HepG2 (cell line): ENCODE data around the gene ARFGAP2. TPM values are rescaled to one million over a fixed set of nuclear protein-coding genes. Genes with fewer than 3 reads are reported as not detected.
A peak's percentile ranks its signal among the peaks of the same experiment; 100 is the strongest.

Experiments used
- ATF4 ChIP-seq, 2 experiments: fragments of 450-650 bp in 1 of 2; sonication (generic) in 1 of 2; formaldehyde crosslinking; IDR thresholded peaks; 2 replicates each; pipeline versions ENCODE4 v1.5.0 to v1.8.0; 2020 to 2022; ENCODE audit warnings: mild to moderate bottlenecking in 1 of 2, missing genetic modification reagents in 1 of 2
- CEBPG ChIP-seq: IDR thresholded peaks from 2 replicates; pipeline ENCODE4 v1.6.1; 2016
- FOXP1 ChIP-seq, 2 experiments: fragments of 450-650 bp in 1 of 2; IDR thresholded peaks; 2 replicates each; pipeline ENCODE4 v1.6.1; 2017 to 2018; ENCODE audit warnings: antibody characterized with exemption in 1 of 2
- GPBP1L1 ChIP-seq: sonication (generic); formaldehyde crosslinking; IDR thresholded peaks from 2 replicates; pipeline ENCODE4 v1.5.0; 2020; ENCODE audit warnings: mild to moderate bottlenecking, missing genetic modification reagents
- HMG20A ChIP-seq: IDR thresholded peaks from 2 replicates; pipeline ENCODE4 v1.6.1; 2016; ENCODE audit warnings: borderline replicate concordance
- HNRNPUL1 ChIP-seq: fragments of 200-400 bp; formaldehyde crosslinking; IDR thresholded peaks from 2 replicates; pipeline ENCODE4 v1.6.1; 2017; ENCODE audit warnings: low read depth, mild to moderate bottlenecking, low read length, moderate library complexity
- MED13 ChIP-seq: sonication (generic); formaldehyde crosslinking; IDR thresholded peaks from 2 replicates; pipeline ENCODE4 v1.5.0; 2020; ENCODE audit warnings: missing genetic modification reagents
- MED8 ChIP-seq: sonication (generic); formaldehyde crosslinking; IDR thresholded peaks from 2 replicates; pipeline ENCODE4 v1.8.1; 2023; ENCODE audit warnings: mild to moderate bottlenecking, missing genetic modification reagents; ENCODE audit not compliant: insufficient replicate concordance
- MYPOP ChIP-seq: sonication (generic); formaldehyde crosslinking; IDR thresholded peaks from 2 replicates; pipeline ENCODE4 v1.8.1; 2023; ENCODE audit warnings: mild to moderate bottlenecking, moderate library complexity, missing genetic modification reagents
- NAIF1 ChIP-seq: sonication (generic); formaldehyde crosslinking; IDR thresholded peaks from 2 replicates; pipeline ENCODE4 v1.5.0; 2020; ENCODE audit warnings: mild to moderate bottlenecking, missing genetic modification reagents, borderline replicate concordance
- PAX8 ChIP-seq: sonication (generic); formaldehyde crosslinking; IDR thresholded peaks from 2 replicates; pipeline ENCODE4 v1.8.0; 2022; ENCODE audit warnings: mild to moderate bottlenecking, missing genetic modification reagents, borderline replicate concordance
- PHF5A ChIP-seq: IDR thresholded peaks from one replicate; pipeline ENCODE4 v1.6.1; 2018; ENCODE audit warnings: low read depth, missing genetic modification reagents; ENCODE audit not compliant: unreplicated experiment
- TBL1XR1 ChIP-seq: fragments of 150-350 bp; IDR thresholded peaks from 2 replicates; pipeline ENCODE4 v1.6.1; 2014; ENCODE audit warnings: borderline replicate concordance, low read length; ENCODE audit not compliant: partially characterized antibody
- TBP ChIP-seq: sonication (generic); formaldehyde crosslinking; IDR thresholded peaks from 2 replicates; pipeline ENCODE4 v1.5.0; 2020; ENCODE audit warnings: missing genetic modification reagents
- ZFP41 ChIP-seq: sonication (generic); formaldehyde crosslinking; IDR thresholded peaks from 2 replicates; pipeline ENCODE4 v1.4.0; 2020; ENCODE audit warnings: mild to moderate bottlenecking, missing genetic modification reagents, borderline replicate concordance
- ZHX1 ChIP-seq: sonication (generic); formaldehyde crosslinking; IDR thresholded peaks from 2 replicates; pipeline ENCODE4 v1.8.1; 2022; ENCODE audit warnings: low read depth, mild to moderate bottlenecking, missing genetic modification reagents
- ZNF326 ChIP-seq: sonication (generic); formaldehyde crosslinking; IDR thresholded peaks from 2 replicates; pipeline ENCODE4 v1.4.0; 2020; ENCODE audit warnings: missing genetic modification reagents, borderline replicate concordance
- ZNF335 ChIP-seq: sonication (generic); formaldehyde crosslinking; IDR thresholded peaks from 2 replicates; pipeline ENCODE4 v1.4.0; 2020; ENCODE audit warnings: missing genetic modification reagents
- ZNF501 ChIP-seq: sonication (generic); formaldehyde crosslinking; IDR thresholded peaks from 2 replicates; pipeline ENCODE4 v1.5.1; 2020; ENCODE audit warnings: mild to moderate bottlenecking, moderate library complexity, missing genetic modification reagents
- ZNF547 ChIP-seq: sonication (generic); formaldehyde crosslinking; IDR thresholded peaks from 2 replicates; pipeline ENCODE4 v1.5.1; 2020; ENCODE audit warnings: mild to moderate bottlenecking, missing genetic modification reagents
- ZNF713 ChIP-seq: sonication (generic); formaldehyde crosslinking; IDR thresholded peaks from 2 replicates; pipeline ENCODE4 v1.4.0; 2020; ENCODE audit warnings: mild to moderate bottlenecking, missing genetic modification reagents
- ZNF773 ChIP-seq: sonication (generic); formaldehyde crosslinking; IDR thresholded peaks from 2 replicates; pipeline ENCODE4 v1.4.0; 2020; ENCODE audit warnings: missing genetic modification reagents, borderline replicate concordance
- ZNF792 ChIP-seq: IDR thresholded peaks from 2 replicates; pipeline ENCODE4 v1.6.1; 2016
- ZNF839 ChIP-seq: sonication (generic); formaldehyde crosslinking; IDR thresholded peaks from 2 replicates; pipeline ENCODE4 v1.4.0; 2020; ENCODE audit warnings: missing genetic modification reagents, mild to moderate bottlenecking, borderline replicate concordance
- polyA plus RNA-seq, 8 experiments: library from polyadenylated mRNA; depleted of rRNA in 3 of 8; stranded (reverse) in 7 of 8; unstranded in 1 of 8; fragments of >200 nt; fragmentation: Illumina TruSeq in 4 of 8; extraction: Trizol in 4 of 8; gene quantifications; 2 replicates each; pipeline versions ENCODE4 v1.2.1 to v1.2.3, GENCODE V29; 2011 to 2016; ENCODE audit warnings: low read depth in 4 of 8, missing spikeins in 1 of 8, mixed read lengths in 1 of 8; ENCODE audit not compliant: insufficient read depth in 1 of 8
- total RNA-seq, 5 experiments: library from RNA; depleted of rRNA; stranded (reverse); fragments of >200 nt; fragmentation: Illumina TruSeq; extraction: Trizol; gene quantifications; 2 replicates each; pipeline ENCODE4 v1.2.3, GENCODE V29; 2016; ENCODE audit warnings: low read depth in 1 of 5

ARFGAP2 gene
- total and polyA plus RNA-seq, 2 of the 13 experiments (the other 11 are each of a cell fraction or from before 2014, with no cell fraction given) = 32.3 to 75.3 TPM

GRCh38 chr11:47186700-47187695 is 10.3 kb upstream of the ARFGAP2 start (continued):
- peak; percentile 14; the same call in 1 of the 2 replicates for TF ChIP-seq ZNF501 (CRISPR knock-in tag)
- peak; percentile 23; the same call in 1 of the 2 replicates for TF ChIP-seq ZHX1
- no peak for TF ChIP-seq ZNF713 (CRISPR knock-in tag)
- no peak; the same call in 1 of the 2 replicates for TF ChIP-seq HMG20A (CRISPR knock-in tag)
- TF ChIP-seq ZNF792 (CRISPR knock-in tag) = no peak
- peak in 1 of 2 experiments; percentile 0; a peak in 1 of 4 replicates for TF ChIP-seq ATF4 (CRISPR knock-in tag; IDR thresholded peaks at IDR 0.05)
- TF ChIP-seq ZNF839 = no peak
- no peak for TF ChIP-seq ZNF547
- no peak for TF ChIP-seq CEBPG (CRISPR knock-in tag)
- TF ChIP-seq TBL1XR1 = no peak
- TF ChIP-seq ZFP41 (CRISPR knock-in tag) = no peak
- 0 out of 2 replicates have a peak, but pooled peaks have one; percentile 85 for TF ChIP-seq ZNF326
- peak; percentile 29; the same call in 1 of the 2 replicates for TF ChIP-seq MED13
- TF ChIP-seq NAIF1 (CRISPR knock-in tag) = no peak
- TF ChIP-seq HNRNPUL1 = no peak
- no peak for TF ChIP-seq FOXP1 (IDR thresholded peaks at IDR 0.05)
- TF ChIP-seq FOXP1 (CRISPR knock-in tag; IDR thresholded peaks at IDR 0.05) = no peak
- no peak for TF ChIP-seq GPBP1L1 (CRISPR knock-in tag)
- no peak for TF ChIP-seq PHF5A
- TF ChIP-seq TBP (CRISPR knock-in tag) = no peak
- TF ChIP-seq ZNF335 (CRISPR knock-in tag) = peak; percentile 31; the same call in 1 of the 2 replicates
- peak; percentile 98 for TF ChIP-seq MYPOP
- TF ChIP-seq ZNF773 (CRISPR knock-in tag) = no peak
- TF ChIP-seq MED8 = no peak
- TF ChIP-seq PAX8 (CRISPR knock-in tag) = no peak
